Ishikawa (cell line): ENCODE results near the gene NCOA5.

Experiments
- CREB1 ChIP-seq: IDR thresholded peaks from 2 replicates; pipeline ENCODE4 v1.6.1; 2012; ENCODE audit warnings: low read depth
- EP300 ChIP-seq: IDR thresholded peaks from 2 replicates; pipeline ENCODE4 v1.6.1; 2012; ENCODE audit warnings: borderline replicate concordance
- FOXM1 ChIP-seq: IDR thresholded peaks from 2 replicates; pipeline ENCODE4 v1.6.1; 2012; ENCODE audit warnings: low read depth, borderline replicate concordance
- MAX ChIP-seq: IDR thresholded peaks from 2 replicates; pipeline ENCODE4 v1.6.1; 2012
- TAF1 ChIP-seq: IDR thresholded peaks from 2 replicates; pipeline ENCODE4 v1.6.1; 2012; ENCODE audit warnings: low read depth, mild to moderate bottlenecking
- TEAD4 ChIP-seq: IDR thresholded peaks from 2 replicates; pipeline ENCODE4 v1.6.1; 2012
- TF ChIP-seq, protein P1 (sequence below): IDR thresholded peaks from 2 replicates; pipeline ENCODE4 v1.6.1; 2012; ENCODE audit warnings: low read depth, mild to moderate bottlenecking
- TF ChIP-seq, protein P2 (sequence below): IDR thresholded peaks from 2 replicates; pipeline ENCODE4 v1.6.1; 2012

GRCh38 chr20:46053416-46053815 lies 36.3 kb downstream of the NCOA5 start:
- TF ChIP-seq EP300 (no peak), TEAD4 (no peak), TAF1 (no peak), FOXM1 (no peak), CREB1 (no peak), MAX (no peak)
- TF ChIP-seq, protein P1, sequence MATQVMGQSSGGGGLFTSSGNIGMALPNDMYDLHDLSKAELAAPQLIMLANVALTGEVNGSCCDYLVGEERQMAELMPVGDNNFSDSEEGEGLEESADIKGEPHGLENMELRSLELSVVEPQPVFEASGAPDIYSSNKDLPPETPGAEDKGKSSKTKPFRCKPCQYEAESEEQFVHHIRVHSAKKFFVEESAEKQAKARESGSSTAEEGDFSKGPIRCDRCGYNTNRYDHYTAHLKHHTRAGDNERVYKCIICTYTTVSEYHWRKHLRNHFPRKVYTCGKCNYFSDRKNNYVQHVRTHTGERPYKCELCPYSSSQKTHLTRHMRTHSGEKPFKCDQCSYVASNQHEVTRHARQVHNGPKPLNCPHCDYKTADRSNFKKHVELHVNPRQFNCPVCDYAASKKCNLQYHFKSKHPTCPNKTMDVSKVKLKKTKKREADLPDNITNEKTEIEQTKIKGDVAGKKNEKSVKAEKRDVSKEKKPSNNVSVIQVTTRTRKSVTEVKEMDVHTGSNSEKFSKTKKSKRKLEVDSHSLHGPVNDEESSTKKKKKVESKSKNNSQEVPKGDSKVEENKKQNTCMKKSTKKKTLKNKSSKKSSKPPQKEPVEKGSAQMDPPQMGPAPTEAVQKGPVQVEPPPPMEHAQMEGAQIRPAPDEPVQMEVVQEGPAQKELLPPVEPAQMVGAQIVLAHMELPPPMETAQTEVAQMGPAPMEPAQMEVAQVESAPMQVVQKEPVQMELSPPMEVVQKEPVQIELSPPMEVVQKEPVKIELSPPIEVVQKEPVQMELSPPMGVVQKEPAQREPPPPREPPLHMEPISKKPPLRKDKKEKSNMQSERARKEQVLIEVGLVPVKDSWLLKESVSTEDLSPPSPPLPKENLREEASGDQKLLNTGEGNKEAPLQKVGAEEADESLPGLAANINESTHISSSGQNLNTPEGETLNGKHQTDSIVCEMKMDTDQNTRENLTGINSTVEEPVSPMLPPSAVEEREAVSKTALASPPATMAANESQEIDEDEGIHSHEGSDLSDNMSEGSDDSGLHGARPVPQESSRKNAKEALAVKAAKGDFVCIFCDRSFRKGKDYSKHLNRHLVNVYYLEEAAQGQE: no peak
- TF ChIP-seq, protein P2, sequence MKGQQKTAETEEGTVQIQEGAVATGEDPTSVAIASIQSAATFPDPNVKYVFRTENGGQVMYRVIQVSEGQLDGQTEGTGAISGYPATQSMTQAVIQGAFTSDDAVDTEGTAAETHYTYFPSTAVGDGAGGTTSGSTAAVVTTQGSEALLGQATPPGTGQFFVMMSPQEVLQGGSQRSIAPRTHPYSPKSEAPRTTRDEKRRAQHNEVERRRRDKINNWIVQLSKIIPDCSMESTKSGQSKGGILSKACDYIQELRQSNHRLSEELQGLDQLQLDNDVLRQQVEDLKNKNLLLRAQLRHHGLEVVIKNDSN: no peak
